Sigmoid colon (tissue), 4 donors: ENCODE measurements around the gene THAP8.

Source experiments
- CTCF ChIP-seq, 4 experiments: fragments of 450-650 bp in 3 of 4; fragments of 200-600 bp in 1 of 4; IDR thresholded peaks; one replicate each; pipeline ENCODE4 v1.5.1; 2016 to 2019; ENCODE audit warnings: antibody characterized with exemption in 4 of 4, mild to moderate bottlenecking in 3 of 4, moderate library complexity in 2 of 4
- EP300 ChIP-seq, 4 donors: sonication (generic); formaldehyde crosslinking; IDR thresholded peaks; one replicate each; pipeline ENCODE4 v1.6.1; 2017; ENCODE audit warnings: antibody characterized with exemption in 4 of 4
- POLR2A ChIP-seq, 2 donors: fragments of 450-650 bp; IDR thresholded peaks; one replicate each; pipeline ENCODE4 v1.6.1; 2016; ENCODE audit warnings: antibody characterized with exemption in 2 of 2, mild to moderate bottlenecking in 2 of 2, moderate library complexity in 2 of 2
- POLR2AphosphoS5 ChIP-seq, 4 donors: sonication (generic); formaldehyde crosslinking; IDR thresholded peaks; one replicate each; pipeline ENCODE4 v1.6.1; 2017; ENCODE audit warnings: antibody characterized with exemption in 4 of 4

DNA sequence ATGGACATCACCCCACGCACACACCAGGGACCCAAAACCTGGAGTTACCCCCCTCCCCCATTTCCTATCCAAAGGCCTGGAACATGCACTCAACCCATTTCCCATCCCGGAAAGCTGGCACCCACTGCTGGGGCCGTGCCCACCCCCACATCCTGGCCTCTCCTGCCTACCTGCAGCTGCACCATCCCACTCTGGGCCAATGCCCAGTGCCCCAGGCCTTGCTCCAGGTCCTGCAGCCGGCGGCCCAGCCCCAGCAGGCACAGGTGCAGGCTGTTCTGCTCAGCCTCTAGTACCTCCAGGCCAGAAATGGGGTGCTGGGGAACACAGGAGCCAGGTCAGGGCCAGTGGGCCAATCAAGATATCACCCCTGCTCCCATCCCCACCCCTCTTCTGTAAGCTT, 47.1 kb downstream of the THAP8 start:
- TF ChIP-seq CTCF (IDR thresholded peaks at IDR 0.05), result no peak
- no peak for TF ChIP-seq EP300 (IDR thresholded peaks at IDR 0.05)
- no peak for TF ChIP-seq POLR2A (IDR thresholded peaks at IDR 0.05)
- no peak for TF ChIP-seq POLR2AphosphoS5 (IDR thresholded peaks at IDR 0.05)
